Measurements from ENCODE around the gene GAREM1.

GRCh38 chr18:32298171-32298667 lies 172.5 kb downstream of the GAREM1 start:
- no peak for TF ChIP-seq EZH2 (IDR thresholded peaks at IDR 0.05; ENCODE audit: low read depth)
- no peak for TF ChIP-seq CTCF (conservative IDR thresholded peaks at IDR 0.05)

Data from PC-9 (cell line).